Activated T-helper 17 cell treated with anti-CD3 and anti-CD28 coated beads, Interleukin-2, amount 50 U/mL, for 72 hours (primary cell): ENCODE results near the gene DPY19L2. TPM values are rescaled to one million over a fixed set of nuclear protein-coding genes. Genes with fewer than 3 reads are reported as not detected.

Source experiments
- ATAC-seq: fragments of 150-1000 bp; cut with Tn5 transposase; replicated peaks from 2 replicates; pipeline ENCODE4 v1.10.0; 2021; ENCODE audit warnings: mild to moderate bottlenecking, moderate library complexity
- H3K27ac Mint-ChIP-seq: one replicate; pipeline ENCODE4 v1.8.0; 2022; ENCODE audit warnings: mixed read lengths
- H3K27me3 Mint-ChIP-seq: one replicate; pipeline ENCODE4 v1.8.0; 2022; ENCODE audit warnings: mixed read lengths
- H3K36me3 Mint-ChIP-seq: one replicate; pipeline ENCODE4 v1.8.0; 2022; ENCODE audit warnings: low read depth, mild to moderate bottlenecking, mixed read lengths
- H3K4me1 Mint-ChIP-seq: one replicate; pipeline ENCODE4 v1.8.0; 2022; ENCODE audit warnings: mixed read lengths
- H3K4me3 Mint-ChIP-seq: one replicate; pipeline ENCODE4 v1.8.0; 2022; ENCODE audit warnings: mild to moderate bottlenecking, mixed read lengths
- H3K9me3 Mint-ChIP-seq: one replicate; pipeline ENCODE4 v1.8.0; 2022; ENCODE audit warnings: mixed read lengths
- total RNA-seq, 2 donors: library from RNA; stranded (reverse); gene quantifications; one replicate each; pipeline ENCODE4 v1.2.3, GENCODE V29; 2022

DPY19L2 gene
- total RNA-seq, 2 donors from 2014 or later: 0.50 to 1.1 TPM

- no peak overlapping the region for H3K27ac Mint-ChIP-seq
- H3K4me3 Mint-ChIP-seq: no peak overlapping the region
- H3K9me3 Mint-ChIP-seq: no peaks in the 10 kb centered on the region
- H3K36me3 Mint-ChIP-seq: no peaks in the 10 kb centered on the region
- ATAC-seq: no peak
- H3K4me1 Mint-ChIP-seq: no peaks in the 10 kb centered on the region
- H3K27me3 Mint-ChIP-seq: no peaks in the 10 kb centered on the region
Observed at GRCh38 chr12:63525831-63526230, 142.5 kb downstream of the DPY19L2 start.

GRCh38 chr12:63521706-63522105 is 146.6 kb downstream of the DPY19L2 start:
- Mint-ChIP-seq H3K36me3 (no peaks in the 10 kb centered on the region), H3K4me3 (no peak overlapping the region), H3K4me1 (no peaks in the 10 kb centered on the region), H3K27ac (no peak overlapping the region), H3K27me3 (no peaks in the 10 kb centered on the region), H3K9me3 (no peaks in the 10 kb centered on the region)
- ATAC-seq: no peak

Other genes starting within 250 kb of the DPY19L2 start
- gene RXYLT1, start 111.4 kb upstream of the DPY19L2 start, total RNA-seq: 10 to 100 TPM in 1 of 2 donors, 1 to 10 TPM in 1; 9.0 to 18.1 TPM
- gene SRGAP1, start 176.2 kb upstream of the DPY19L2 start, total RNA-seq: under 1 TPM; 0.06 to 0.29 TPM